ENCODE data around the gene CROCC.

CROCC gene

DNA sequence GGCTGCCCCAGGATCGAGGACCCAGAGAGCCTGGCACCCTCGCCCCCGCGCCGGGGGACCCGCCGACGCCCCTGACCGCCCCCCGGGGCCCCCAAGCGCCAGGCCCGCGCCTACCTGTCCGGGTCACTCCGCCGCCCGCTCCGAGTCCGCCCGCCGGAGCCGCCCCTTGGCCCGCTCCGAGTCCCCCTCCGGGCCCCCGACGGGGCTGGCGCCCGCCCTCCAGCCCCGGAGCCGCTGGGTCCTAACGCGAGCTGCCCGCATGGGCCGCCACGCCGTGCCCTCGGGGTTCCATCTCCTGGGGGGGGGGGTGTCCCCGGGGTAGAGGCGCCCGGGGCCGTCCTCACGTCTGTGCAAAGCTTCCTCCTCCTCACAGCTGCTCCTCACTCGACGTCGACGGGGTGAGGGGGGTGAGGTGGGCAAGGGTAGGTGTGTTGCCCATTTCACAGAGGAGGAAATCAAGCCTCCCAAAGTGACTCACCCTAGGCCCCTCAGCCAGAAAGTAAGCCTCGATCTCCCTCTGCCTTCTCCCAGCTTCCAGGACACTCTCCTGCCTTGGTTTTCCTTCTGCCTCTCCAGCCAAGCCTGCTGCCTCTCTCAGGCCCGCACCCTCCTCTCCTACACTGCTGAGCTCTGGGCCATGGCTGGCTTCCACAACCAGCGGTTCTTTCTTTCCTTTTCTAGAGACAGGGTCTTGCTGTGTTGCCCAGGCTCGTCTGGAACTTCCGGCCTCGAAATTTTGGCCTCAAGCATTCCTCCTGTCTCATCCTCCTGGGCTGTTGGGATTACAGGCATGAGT, 58.9 kb downstream of the CROCC start, which contains the start of gene MFAP2:
TSS of gene MFAP2 (minus strand) at position 148 of the 796 bp plus-strand sequence. CDS start 2,347 bp downstream, outside the sequence.
- H3K4me3 Mint-ChIP-seq = peak within 1 kb of the TSS; percentile 80
- H3K9me3 Mint-ChIP-seq = no peaks in the 10 kb centered on the region
- H3K36me3 Mint-ChIP-seq = peaks cover 3% of the 10 kb centered on the region
- H3K27me3 Mint-ChIP-seq = peaks cover 17% of the 10 kb centered on the region
- peak; percentile 51 for ATAC-seq (ENCODE audit: low read depth)
- H3K4me1 Mint-ChIP-seq = peaks cover 8% of the 10 kb centered on the region
- no peak within 1 kb of the TSS for H3K27ac Mint-ChIP-seq
- DNase-seq (ENCODE audit: low spot score in 2 of 2) = no peak

DNA sequence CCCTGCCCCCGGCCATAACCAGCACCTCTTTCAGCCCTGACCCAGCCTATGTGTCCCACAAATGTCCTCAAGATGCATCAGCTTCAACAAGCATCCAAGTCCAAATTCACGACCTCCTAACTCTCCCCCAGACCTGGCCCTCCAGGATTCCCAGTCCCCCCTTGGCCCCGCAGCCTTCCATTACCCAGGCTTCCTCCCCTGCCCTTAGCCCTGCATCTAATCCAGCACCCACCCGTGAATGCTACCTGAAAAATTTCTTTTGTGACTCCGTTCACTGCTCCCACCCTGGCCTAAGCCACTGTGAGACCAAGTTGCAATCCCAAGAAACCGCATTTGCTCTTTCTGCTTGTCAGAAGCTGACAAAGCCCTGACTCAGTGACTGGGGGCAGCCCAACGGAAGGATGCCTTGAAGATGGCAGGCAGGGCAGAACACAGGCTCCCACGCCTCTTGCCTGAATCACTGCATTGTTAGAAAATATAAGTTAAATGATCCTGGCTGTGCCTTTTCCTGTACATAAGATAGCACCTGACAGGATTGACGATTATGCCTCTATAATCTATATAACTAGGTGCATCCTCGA, 59.6 kb downstream of the CROCC start:
- no peak for DNase-seq (ENCODE audit: low spot score in 2 of 2)
- Mint-ChIP-seq H3K4me3 (peak overlapping the region; percentile 80), H3K9me3 (no peaks in the 10 kb centered on the region), H3K36me3 (peaks cover 6% of the 10 kb centered on the region), H3K27ac (no peak overlapping the region), H3K4me1 (peaks cover 8% of the 10 kb centered on the region), H3K27me3 (peaks cover 19% of the 10 kb centered on the region)
- ATAC-seq (ENCODE audit: low read depth) = no peak

DNA sequence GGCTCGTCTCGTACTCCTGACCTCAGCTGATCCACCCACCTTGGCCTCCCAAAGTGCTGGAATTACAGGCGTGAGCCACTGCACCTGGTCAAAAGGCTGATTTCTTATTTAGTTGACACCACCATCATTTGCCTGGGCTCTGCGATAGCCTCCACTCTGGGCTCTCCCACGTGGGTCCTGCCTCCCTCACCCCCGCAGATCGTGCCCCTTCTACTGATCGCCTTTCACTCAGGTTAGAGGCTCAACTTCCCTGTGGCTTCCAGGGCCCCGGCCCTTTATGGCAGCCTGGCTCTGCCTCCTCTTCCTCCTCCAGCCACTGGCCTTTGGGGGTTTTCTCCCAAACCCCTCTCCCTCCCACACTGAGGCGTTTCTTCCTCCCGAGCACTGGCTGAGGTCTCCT, 61.2 kb downstream of the CROCC start:
- peaks cover 8% of the 10 kb centered on the region for H3K4me1 Mint-ChIP-seq
- H3K36me3 Mint-ChIP-seq = peaks cover 15% of the 10 kb centered on the region
- H3K27ac Mint-ChIP-seq = no peak overlapping the region

DNA sequence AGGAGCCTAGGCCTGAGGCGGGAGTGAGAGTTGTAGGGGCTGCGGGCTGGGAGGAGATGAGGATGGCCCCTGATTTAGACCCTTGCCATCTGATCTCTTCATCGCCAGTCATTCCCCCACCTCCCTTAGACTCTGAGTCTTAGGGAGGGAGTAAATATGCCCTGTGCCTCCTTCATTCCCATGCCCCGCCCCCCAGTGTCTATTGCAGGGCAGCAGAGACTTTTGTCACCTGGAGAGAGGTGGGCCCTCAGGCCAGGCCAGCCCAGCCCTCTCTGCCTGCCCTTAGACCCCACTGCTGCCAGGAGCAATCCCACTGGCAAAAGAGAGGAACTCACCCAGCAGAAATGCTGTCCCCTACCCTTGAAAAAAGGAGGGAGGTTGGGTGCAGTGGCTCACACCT, 61.9 kb downstream of the CROCC start:
- Mint-ChIP-seq H3K36me3 (peaks cover 18% of the 10 kb centered on the region), H3K4me1 (peaks cover 8% of the 10 kb centered on the region), H3K27ac (no peak overlapping the region), H3K4me3 (no peak overlapping the region), H3K9me3 (no peaks in the 10 kb centered on the region), H3K27me3 (peaks cover 19% of the 10 kb centered on the region)
- DNase-seq (ENCODE audit: low spot score in 2 of 2) = no peak
- ATAC-seq (ENCODE audit: low read depth) = no peak

More for the DNA sequence above, 61.2 kb downstream of the CROCC start:
- H3K4me3 Mint-ChIP-seq = no peak overlapping the region
- DNase-seq (ENCODE audit: low spot score in 2 of 2) (no peak), ATAC-seq (ENCODE audit: low read depth) (no peak)
- H3K9me3 Mint-ChIP-seq = no peaks in the 10 kb centered on the region
- peaks cover 19% of the 10 kb centered on the region for H3K27me3 Mint-ChIP-seq

DNA sequence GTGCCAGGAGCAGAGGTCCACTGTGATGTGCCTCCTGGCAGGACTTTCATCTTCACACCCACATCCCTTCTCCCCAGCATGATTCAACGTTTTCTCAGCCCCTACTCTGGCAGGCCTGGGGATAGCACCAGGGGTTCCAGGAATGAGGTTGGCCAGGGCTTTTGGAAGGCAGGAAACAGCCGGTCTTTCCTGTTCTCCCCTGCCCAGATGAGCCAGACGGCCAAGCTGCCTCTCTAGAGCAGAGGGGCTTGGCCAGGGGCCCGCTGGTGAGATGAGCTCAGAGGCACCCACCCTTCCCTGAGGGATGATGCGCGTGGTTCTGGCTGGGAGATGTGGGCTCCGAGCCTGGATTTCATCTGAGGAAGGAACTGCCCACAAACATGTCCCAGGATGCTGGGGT, 63.0 kb downstream of the CROCC start:
- H3K4me1 Mint-ChIP-seq = peaks cover 8% of the 10 kb centered on the region
- no peak overlapping the region for H3K4me3 Mint-ChIP-seq
- H3K27me3 Mint-ChIP-seq = peaks cover 19% of the 10 kb centered on the region
- peaks cover 22% of the 10 kb centered on the region for H3K36me3 Mint-ChIP-seq
- no peak for DNase-seq (ENCODE audit: low spot score in 2 of 2)
- ATAC-seq (ENCODE audit: low read depth) = no peak
- no peak overlapping the region for H3K27ac Mint-ChIP-seq
- no peaks in the 10 kb centered on the region for H3K9me3 Mint-ChIP-seq

DNA sequence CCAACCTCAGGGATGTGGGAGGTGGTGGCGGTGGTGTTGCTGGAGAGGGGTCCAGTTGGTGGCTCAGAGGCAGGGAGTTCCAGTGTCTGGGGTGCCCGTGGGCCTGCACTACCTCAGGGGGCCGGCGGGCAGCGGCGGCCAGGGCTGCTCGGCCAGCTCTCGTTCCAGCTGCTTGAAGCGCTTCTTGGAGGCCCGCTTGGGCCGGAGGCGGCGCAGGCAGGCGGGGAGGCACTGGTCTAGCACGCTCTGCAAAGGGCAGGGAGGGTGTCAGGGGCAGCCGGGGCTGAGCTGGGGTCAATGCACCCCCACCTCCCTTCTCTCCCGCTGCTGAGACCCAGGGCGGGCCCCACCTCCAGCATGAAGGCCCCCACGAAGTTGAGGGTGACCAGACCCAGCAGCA, 64.4 kb downstream of the CROCC start:
- peaks cover 23% of the 10 kb centered on the region for H3K36me3 Mint-ChIP-seq
- no peak overlapping the region for H3K27ac Mint-ChIP-seq
- H3K9me3 Mint-ChIP-seq = no peaks in the 10 kb centered on the region
- ATAC-seq (ENCODE audit: low read depth) (no peak), DNase-seq (ENCODE audit: low spot score in 2 of 2) (no peak)
- no peak overlapping the region for H3K4me3 Mint-ChIP-seq
- H3K27me3 Mint-ChIP-seq = peaks cover 10% of the 10 kb centered on the region
- H3K4me1 Mint-ChIP-seq = peaks cover 3% of the 10 kb centered on the region

DNA sequence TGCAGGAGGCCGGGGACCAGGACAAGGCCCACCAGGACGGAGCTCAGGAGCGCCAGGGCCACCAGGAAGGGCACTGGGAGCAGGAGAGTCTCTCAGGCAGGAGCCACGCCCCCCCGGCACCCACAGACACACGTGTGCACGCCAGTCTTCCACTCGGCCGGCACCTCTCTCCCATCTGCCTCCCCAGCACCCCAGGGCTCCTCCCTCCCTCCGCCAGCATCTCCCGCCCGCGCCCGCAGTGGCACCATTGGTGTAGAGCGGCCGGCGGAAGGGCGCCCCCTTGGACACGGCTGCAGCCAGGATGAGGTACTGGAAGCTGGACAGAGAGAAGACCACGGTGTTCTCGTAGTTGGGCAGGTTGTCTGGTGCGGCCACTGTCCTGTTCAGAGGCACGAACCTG, 64.8 kb downstream of the CROCC start:
- H3K27me3 Mint-ChIP-seq = peaks cover 6% of the 10 kb centered on the region
- H3K4me3 Mint-ChIP-seq = no peak overlapping the region
- no peak for ATAC-seq (ENCODE audit: low read depth)
- peaks cover 26% of the 10 kb centered on the region for H3K36me3 Mint-ChIP-seq
- no peak for DNase-seq (ENCODE audit: low spot score in 2 of 2)
- H3K27ac Mint-ChIP-seq = no peak overlapping the region
- no peaks in the 10 kb centered on the region for H3K9me3 Mint-ChIP-seq
- H3K4me1 Mint-ChIP-seq = no peaks in the 10 kb centered on the region

DNA sequence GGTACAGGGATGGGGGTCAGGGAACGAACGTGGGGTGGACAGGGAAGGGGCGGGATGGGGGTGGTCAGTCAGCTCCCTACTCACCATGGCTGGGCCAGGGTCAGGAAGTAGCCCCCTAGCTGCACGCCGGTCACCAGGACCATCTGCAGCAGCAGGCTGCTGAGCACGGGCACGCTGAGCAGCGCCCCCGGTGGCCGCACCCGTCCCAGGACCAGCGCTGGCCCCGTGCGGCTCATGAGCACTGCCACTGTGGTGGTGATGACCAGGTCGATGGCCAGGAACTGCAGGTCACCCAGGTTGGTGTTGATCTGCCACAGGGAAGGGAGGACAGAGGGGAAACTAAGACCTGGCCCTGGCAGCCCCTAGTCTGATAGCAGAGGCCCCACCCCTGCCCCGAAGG, 65.2 kb downstream of the CROCC start:
- H3K4me1 Mint-ChIP-seq = no peaks in the 10 kb centered on the region
- peaks cover 26% of the 10 kb centered on the region for H3K36me3 Mint-ChIP-seq
- peaks cover 6% of the 10 kb centered on the region for H3K27me3 Mint-ChIP-seq
- H3K27ac Mint-ChIP-seq = no peak overlapping the region
- no peaks in the 10 kb centered on the region for H3K9me3 Mint-ChIP-seq
- DNase-seq (ENCODE audit: low spot score in 2 of 2) (no peak), ATAC-seq (ENCODE audit: low read depth) (no peak)
- H3K4me3 Mint-ChIP-seq = no peak overlapping the region

DNA sequence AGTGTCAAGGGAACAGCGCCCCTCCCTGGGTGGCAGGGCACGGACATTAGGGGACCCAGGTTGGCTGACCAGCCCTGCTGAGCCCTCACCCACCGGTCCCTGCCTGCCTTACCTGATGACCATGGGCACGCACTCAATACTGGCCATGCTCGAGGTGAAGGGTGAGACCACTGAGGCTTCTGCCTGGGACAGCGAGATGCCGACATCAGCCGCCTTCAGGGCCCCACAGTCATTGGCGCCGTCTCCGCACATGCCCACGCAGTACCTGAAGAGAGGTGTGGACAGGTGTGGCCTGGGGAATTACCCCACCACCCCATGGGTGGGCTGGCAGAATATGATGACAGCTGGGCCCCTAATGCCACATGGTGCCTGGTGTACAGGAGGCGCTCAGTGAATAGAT, 66.5 kb downstream of the CROCC start:
- Mint-ChIP-seq H3K4me1 (no peaks in the 10 kb centered on the region), H3K27ac (no peak overlapping the region), H3K27me3 (peaks cover 5% of the 10 kb centered on the region), H3K9me3 (no peaks in the 10 kb centered on the region), H3K36me3 (peaks cover 26% of the 10 kb centered on the region), H3K4me3 (no peak overlapping the region)
- no peak for DNase-seq (ENCODE audit: low spot score in 2 of 2)
- ATAC-seq (ENCODE audit: low read depth) = no peak

DNA sequence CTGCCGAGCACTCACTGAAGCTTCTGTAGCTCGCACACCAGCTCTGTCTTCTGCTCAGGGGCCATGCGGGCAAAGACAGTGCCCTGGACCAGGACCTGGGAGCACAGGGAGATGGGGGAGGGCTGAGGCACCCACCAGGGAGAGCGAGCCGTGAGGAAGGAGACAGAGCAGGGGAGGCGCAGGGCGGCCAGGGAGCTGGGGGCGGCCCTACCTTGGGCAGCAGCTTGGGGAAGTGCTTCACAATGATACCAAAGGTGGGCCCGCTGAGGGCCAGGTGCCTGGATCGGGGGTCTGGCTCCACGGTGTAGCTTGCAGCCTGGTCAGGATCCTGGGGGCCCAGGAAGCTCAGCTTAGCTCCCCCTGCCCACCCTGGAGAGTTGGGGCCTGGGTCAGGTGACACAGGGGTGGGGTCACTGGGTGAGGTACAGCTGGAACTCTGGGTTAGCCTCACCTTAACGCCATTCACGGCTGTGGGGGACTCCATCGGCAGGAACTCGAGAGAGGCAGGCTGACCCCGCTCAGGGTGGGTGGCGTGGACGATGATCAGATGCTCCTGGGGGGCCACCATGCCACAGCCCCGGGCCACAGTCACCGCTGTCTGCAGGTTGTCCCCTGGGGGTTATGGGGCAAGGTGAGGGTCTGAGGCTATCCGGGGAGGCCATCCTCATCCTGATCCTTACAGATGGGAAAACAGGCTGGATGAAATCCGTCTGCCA, 68.1 kb downstream of the CROCC start:
- Mint-ChIP-seq H3K27me3 (peaks cover 2% of the 10 kb centered on the region), H3K4me1 (no peaks in the 10 kb centered on the region), H3K9me3 (no peaks in the 10 kb centered on the region), H3K4me3 (no peak overlapping the region), H3K36me3 (peaks cover 27% of the 10 kb centered on the region), H3K27ac (no peak overlapping the region)
- ATAC-seq (ENCODE audit: low read depth) = no peak
- DNase-seq (ENCODE audit: low spot score in 2 of 2) = no peak

DNA sequence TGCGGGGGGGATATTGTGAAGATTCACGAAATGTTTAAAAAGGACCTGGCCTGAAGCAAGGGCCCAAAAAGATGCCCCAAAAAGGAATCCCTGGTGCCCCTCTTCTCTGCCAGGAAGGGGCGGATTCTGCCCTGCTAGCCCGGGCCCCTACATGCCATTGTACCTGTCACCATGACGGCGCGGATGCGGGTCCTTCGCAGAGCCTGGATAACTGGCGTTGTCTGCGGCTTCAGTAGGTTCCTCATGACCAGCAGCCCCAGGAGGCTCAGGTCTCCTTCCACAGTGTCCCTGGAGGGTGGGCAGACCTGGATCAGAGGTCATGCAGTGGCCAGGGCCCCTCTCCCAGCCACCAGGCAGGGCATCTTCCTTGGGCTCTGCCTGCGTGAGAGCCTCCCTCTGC, 69.8 kb downstream of the CROCC start:
- no peak for ATAC-seq (ENCODE audit: low read depth)
- H3K27me3 Mint-ChIP-seq = no peaks in the 10 kb centered on the region
- H3K4me1 Mint-ChIP-seq = no peaks in the 10 kb centered on the region
- no peak overlapping the region for H3K27ac Mint-ChIP-seq
- no peak overlapping the region for H3K4me3 Mint-ChIP-seq
- no peaks in the 10 kb centered on the region for H3K9me3 Mint-ChIP-seq
- peaks cover 30% of the 10 kb centered on the region for H3K36me3 Mint-ChIP-seq
- no peak for DNase-seq (ENCODE audit: low spot score in 2 of 2)

DNA sequence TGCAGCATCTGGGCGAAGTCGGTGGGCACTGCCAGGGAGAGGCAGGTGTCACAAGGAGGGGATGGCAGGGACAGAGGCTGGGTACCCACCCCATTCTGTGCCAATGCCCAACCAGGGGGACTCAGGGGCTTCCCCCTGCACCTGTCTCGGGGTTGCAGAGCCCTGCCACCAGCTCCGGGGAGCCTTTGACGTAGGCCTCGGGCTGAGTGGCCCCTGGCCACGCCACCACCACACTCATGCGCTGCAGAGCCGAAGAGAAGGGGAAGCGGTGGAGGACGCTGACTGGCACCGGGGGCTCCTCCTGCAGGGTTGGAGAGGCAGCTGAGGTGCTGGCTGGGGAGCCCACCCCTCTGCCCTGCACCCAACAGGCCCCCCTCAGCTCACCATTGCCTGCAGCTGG, 70.4 kb downstream of the CROCC start:
- peaks cover 27% of the 10 kb centered on the region for H3K36me3 Mint-ChIP-seq
- DNase-seq (ENCODE audit: low spot score in 2 of 2) = no peak
- H3K27me3 Mint-ChIP-seq = no peaks in the 10 kb centered on the region
- H3K9me3 Mint-ChIP-seq = no peaks in the 10 kb centered on the region
- H3K4me3 Mint-ChIP-seq = no peak overlapping the region
- ATAC-seq (ENCODE audit: low read depth) = no peak
- no peaks in the 10 kb centered on the region for H3K4me1 Mint-ChIP-seq
- H3K27ac Mint-ChIP-seq = no peak overlapping the region

DNA sequence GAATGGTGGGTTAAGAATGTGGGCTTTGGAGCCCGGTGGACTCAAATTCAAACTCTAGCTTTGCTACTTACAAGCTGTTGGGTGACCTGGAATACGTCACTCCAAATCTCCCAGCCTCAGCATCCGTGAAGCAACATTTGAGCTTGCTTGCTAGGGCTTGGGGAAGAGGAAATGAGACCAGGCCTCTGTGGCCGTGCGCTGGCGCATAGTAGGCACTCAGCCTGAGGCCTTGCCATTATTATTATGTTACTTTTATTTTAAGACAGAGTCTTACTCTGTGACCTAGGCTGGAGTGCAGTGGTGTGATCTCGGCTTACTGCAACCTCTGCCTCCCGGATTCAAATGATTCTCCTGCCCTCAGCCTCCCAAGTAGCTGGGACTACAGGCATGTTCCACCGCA, 70.9 kb downstream of the CROCC start:
- no peak overlapping the region for H3K4me3 Mint-ChIP-seq
- ATAC-seq (ENCODE audit: low read depth) (no peak), DNase-seq (ENCODE audit: low spot score in 2 of 2) (no peak)
- peaks cover 23% of the 10 kb centered on the region for H3K36me3 Mint-ChIP-seq
- H3K27me3 Mint-ChIP-seq = no peaks in the 10 kb centered on the region
- no peaks in the 10 kb centered on the region for H3K4me1 Mint-ChIP-seq
- no peak overlapping the region for H3K27ac Mint-ChIP-seq
- H3K9me3 Mint-ChIP-seq = no peaks in the 10 kb centered on the region

DNA sequence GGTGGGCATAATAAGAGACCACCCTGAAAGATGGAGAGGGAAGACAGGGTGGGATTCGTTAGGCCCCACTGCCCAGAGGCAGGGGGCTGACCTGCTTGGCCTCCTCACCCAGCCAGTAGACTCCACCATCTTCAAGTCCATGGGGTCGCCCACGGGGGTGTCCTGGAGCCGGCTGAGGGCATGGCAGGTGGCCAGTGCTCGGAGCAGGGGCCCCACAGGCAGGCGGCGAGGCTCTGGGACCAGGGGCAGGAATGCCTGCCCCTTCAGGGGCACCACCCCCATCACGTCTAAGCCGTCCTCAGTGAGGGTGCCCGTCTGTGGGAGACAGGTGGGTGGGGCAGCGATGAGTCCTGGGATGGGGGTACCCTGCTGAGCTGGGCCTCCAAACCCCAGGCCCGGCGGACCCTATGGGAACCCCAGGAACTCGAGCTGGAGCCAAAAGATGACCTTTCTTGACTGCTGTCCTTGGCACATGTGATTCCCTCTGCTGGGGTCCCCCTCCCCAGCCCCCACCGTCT, 71.8 kb downstream of the CROCC start:
- no peak for DNase-seq (ENCODE audit: low spot score in 2 of 2)
- Mint-ChIP-seq H3K9me3 (no peaks in the 10 kb centered on the region), H3K4me1 (no peaks in the 10 kb centered on the region), H3K27ac (no peak overlapping the region), H3K36me3 (peaks cover 22% of the 10 kb centered on the region), H3K27me3 (no peaks in the 10 kb centered on the region), H3K4me3 (no peak overlapping the region)
- no peak for ATAC-seq (ENCODE audit: low read depth)

All from memory B cell (primary cell).